ENCODE results near the gene ATP13A3. TPM values are rescaled to one million over a fixed set of nuclear protein-coding genes. Genes with fewer than 3 reads are reported as not detected.

Gene ATP13A3
- total RNA-seq, 1 donor from 2014 or later = 80.3 TPM

GRCh38 chr3:194381460-194381875, 105.3 kb downstream of the ATP13A3 start:
- Mint-ChIP-seq H3K27me3 (peaks cover 10% of the 10 kb centered on the region), H3K4me1 (ENCODE audit: unreplicated experiment) (peaks cover 10% of the 10 kb centered on the region), H3K27ac (no peak overlapping the region), H3K4me3 (no peak overlapping the region), H3K9me3 (no peaks in the 10 kb centered on the region), H3K36me3 (no peaks in the 10 kb centered on the region)
- no peak for TF ChIP-seq CTCF (conservative IDR thresholded peaks at IDR 0.05)
- no peak for DNase-seq (ENCODE audit: extremely low spot score, unreplicated experiment)

GRCh38 chr3:194380326-194380725, 106.5 kb downstream of the ATP13A3 start:
- Mint-ChIP-seq H3K4me1 (ENCODE audit: unreplicated experiment) (peaks cover 15% of the 10 kb centered on the region), H3K4me3 (no peak overlapping the region), H3K36me3 (no peaks in the 10 kb centered on the region), H3K27ac (no peak overlapping the region), H3K9me3 (no peaks in the 10 kb centered on the region), H3K27me3 (peaks cover 10% of the 10 kb centered on the region)
- no peak for DNase-seq (ENCODE audit: extremely low spot score, unreplicated experiment)
- TF ChIP-seq CTCF (conservative IDR thresholded peaks at IDR 0.05) = no peak

GRCh38 chr3:194379651-194380050, 107.2 kb downstream of the ATP13A3 start:
- Mint-ChIP-seq H3K4me3 (no peak overlapping the region), H3K9me3 (no peaks in the 10 kb centered on the region), H3K4me1 (ENCODE audit: unreplicated experiment) (peaks cover 15% of the 10 kb centered on the region), H3K27ac (no peak overlapping the region), H3K36me3 (no peaks in the 10 kb centered on the region), H3K27me3 (peaks cover 13% of the 10 kb centered on the region)
- no peak for TF ChIP-seq CTCF (conservative IDR thresholded peaks at IDR 0.05)
- DNase-seq (ENCODE audit: extremely low spot score, unreplicated experiment) = no peak

- Mint-ChIP-seq H3K4me3 (no peak overlapping the region), H3K36me3 (no peaks in the 10 kb centered on the region), H3K27ac (no peak overlapping the region), H3K4me1 (ENCODE audit: unreplicated experiment) (peaks cover 15% of the 10 kb centered on the region), H3K9me3 (no peaks in the 10 kb centered on the region), H3K27me3 (peaks cover 13% of the 10 kb centered on the region)
- no peak for TF ChIP-seq CTCF (conservative IDR thresholded peaks at IDR 0.05)
- no peak for DNase-seq (ENCODE audit: extremely low spot score, unreplicated experiment)
Observed at GRCh38 chr3:194379231-194379630, 107.6 kb downstream of the ATP13A3 start.

- Mint-ChIP-seq H3K4me1 (ENCODE audit: unreplicated experiment) (peaks cover 14% of the 10 kb centered on the region), H3K27me3 (peaks cover 13% of the 10 kb centered on the region), H3K9me3 (no peaks in the 10 kb centered on the region), H3K4me3 (no peak overlapping the region), H3K36me3 (no peaks in the 10 kb centered on the region), H3K27ac (no peak overlapping the region)
- no peak for DNase-seq (ENCODE audit: extremely low spot score, unreplicated experiment)
- no peak for TF ChIP-seq CTCF (conservative IDR thresholded peaks at IDR 0.05)
Observed at GRCh38 chr3:194377708-194378107, 109.1 kb downstream of the ATP13A3 start.

GRCh38 chr3:194376241-194376560, 110.6 kb downstream of the ATP13A3 start:
- Mint-ChIP-seq H3K4me1 (ENCODE audit: unreplicated experiment) (peaks cover 10% of the 10 kb centered on the region), H3K36me3 (no peaks in the 10 kb centered on the region), H3K27me3 (peaks cover 13% of the 10 kb centered on the region), H3K4me3 (no peak overlapping the region), H3K9me3 (no peaks in the 10 kb centered on the region), H3K27ac (no peak overlapping the region)
- TF ChIP-seq CTCF (conservative IDR thresholded peaks at IDR 0.05) = no peak
- no peak for DNase-seq (ENCODE audit: extremely low spot score, unreplicated experiment)

All from type B pancreatic cell (in vitro differentiated cells).